LHCN-M2 (cell line): ENCODE measurements around the gene SOBP. TPM values are rescaled to one million over a fixed set of nuclear protein-coding genes. Genes with fewer than 3 reads are reported as not detected.

Source experiments
- total RNA-seq: library from RNA; depleted of rRNA; stranded (reverse); fragments of >200 nt; gene quantifications from 2 replicates; pipeline ENCODE4 v1.2.3, GENCODE V29; 2014; rRNA removed

Gene SOBP
- total RNA-seq, 1 experiment from 2014 or later = under 0.01 TPM

Other genes starting within 250 kb of the SOBP start
- gene PDSS2, start 30.6 kb upstream of the SOBP start, total RNA-seq = 10.7 and 11.0 TPM in 2 replicates